Cardiac muscle cell (in vitro differentiated cells and primary cell): ENCODE measurements around the gene GRK4. TPM values are rescaled to one million over a fixed set of nuclear protein-coding genes. Genes with fewer than 3 reads are reported as not detected.
A peak's percentile ranks its signal among the peaks of the same experiment; 100 is the strongest.

Experiments
- DNase-seq, 2 donors: peaks; one replicate each; pipeline versions ENCODE4 v3.0.0 to v3.0.0-alpha.2; 2010 to 2017; ENCODE audit warnings: low read depth in 1 of 2, low spot score in 1 of 2
- H3K27ac ChIP-seq: fragments of 200-600 bp; sonication (generic); 2 replicates; pipeline ENCODE4 v1.5.1; 2016
- H3K27me3 ChIP-seq: fragments of 200-600 bp; sonication (generic); 2 replicates; pipeline ENCODE4 v1.6.0; 2016; ENCODE audit warnings: control low read depth
- H3K36me3 ChIP-seq: fragments of 200-600 bp; sonication (generic); 2 replicates; pipeline ENCODE4 v1.5.1; 2016; ENCODE audit warnings: control low read depth
- H3K4me1 ChIP-seq: fragments of 200-600 bp; sonication (generic); 2 replicates; pipeline ENCODE4 v1.8.1; 2017; ENCODE audit warnings: low read depth, mild to moderate bottlenecking, mixed run types
- H3K4me3 ChIP-seq: fragments of 200-600 bp; sonication (generic); 2 replicates; pipeline ENCODE4 v1.5.1; 2016; ENCODE audit warnings: mild to moderate bottlenecking
- H3K9me3 ChIP-seq: fragments of 200-600 bp; sonication (generic); 2 replicates; pipeline ENCODE4 v1.5.1; 2017; ENCODE audit warnings: low read depth, mild to moderate bottlenecking, control low read depth
- CTCF ChIP-seq: IDR thresholded peaks from 2 replicates; pipeline ENCODE4 v1.5.1; 2012; ENCODE audit warnings: low read depth, mild to moderate bottlenecking, low read length
- polyA plus RNA-seq: library from polyadenylated mRNA; unstranded; fragments of >200 nt; fragmentation: Nextera tagmentation; extraction: Ambion mirVana; gene quantifications from 2 replicates; pipeline ENCODE4 v1.2.1, GENCODE V29; 2016
- total RNA-seq: library from RNA; depleted of rRNA; stranded (reverse); fragments of >200 nt; gene quantifications from 2 replicates; pipeline ENCODE4 v1.2.3, GENCODE V29; 2016

GRK4 gene
- total and polyA plus RNA-seq, 2 experiments from 2014 or later, result 10.0 to 12.8 TPM

DNA sequence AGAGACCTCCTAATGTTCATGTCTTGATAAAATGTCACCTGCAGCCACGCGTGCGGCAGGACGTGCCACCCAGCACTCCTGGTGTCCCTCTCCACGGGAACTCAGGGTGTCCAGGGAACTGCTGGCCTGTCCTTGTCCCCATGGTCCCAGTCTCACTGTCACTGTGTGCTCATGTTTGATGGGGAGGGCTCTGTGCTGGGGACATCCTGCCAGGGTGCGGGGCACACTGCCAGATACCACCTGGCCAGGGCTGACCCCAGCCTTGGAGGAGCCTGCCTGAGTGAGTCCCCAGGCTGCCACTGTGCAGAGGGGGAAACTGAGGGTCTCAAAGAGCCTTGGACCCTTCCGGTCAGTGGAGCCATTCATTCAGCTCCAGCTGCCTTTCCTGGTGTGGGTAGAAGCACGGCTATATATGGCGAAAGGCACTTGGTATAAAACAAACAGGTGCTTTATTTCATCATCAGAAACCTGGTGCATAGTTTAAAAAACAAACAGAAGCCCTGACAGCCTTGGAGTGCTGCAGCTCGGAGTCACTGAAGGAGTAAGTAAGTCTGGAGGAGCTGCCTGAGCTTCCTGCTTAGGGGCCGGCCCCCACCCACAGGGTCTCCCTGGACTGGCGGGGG is 33.1 kb upstream of the GRK4 start:
- DNase-seq, result no peak
- H3K27me3 ChIP-seq, result no peaks in the 10 kb centered on the region
- peak overlapping the region; percentile 64 for H3K27ac ChIP-seq
- peaks cover 20% of the 10 kb centered on the region for H3K36me3 ChIP-seq
- no peak for TF ChIP-seq CTCF
- no peaks in the 10 kb centered on the region for H3K4me1 ChIP-seq
- no peak overlapping the region for H3K4me3 ChIP-seq
- H3K9me3 ChIP-seq, result no peaks in the 10 kb centered on the region

GRCh38 chr4:2930758-2931511 is 32.4 kb upstream of the GRK4 start:
- H3K9me3 ChIP-seq, result no peaks in the 10 kb centered on the region
- peak; percentile 6 for TF ChIP-seq CTCF
- H3K27ac ChIP-seq, result peak overlapping the region; percentile 64
- H3K27me3 ChIP-seq, result no peaks in the 10 kb centered on the region
- no peak for DNase-seq
- peaks cover 5% of the 10 kb centered on the region for H3K4me1 ChIP-seq
- H3K36me3 ChIP-seq, result peaks cover 20% of the 10 kb centered on the region
- H3K4me3 ChIP-seq, result no peak overlapping the region

- Histone ChIP-seq H3K4me1 (peaks cover 5% of the 10 kb centered on the region), H3K27ac (peak overlapping the region; percentile 54), H3K9me3 (no peaks in the 10 kb centered on the region), H3K36me3 (peaks cover 17% of the 10 kb centered on the region), H3K4me3 (no peak overlapping the region), H3K27me3 (no peaks in the 10 kb centered on the region)
- no peak for DNase-seq
- no peak for TF ChIP-seq CTCF
Measured at GRCh38 chr4:2931512-2932301, 31.7 kb upstream of the GRK4 start.

- H3K4me1 ChIP-seq, result peaks cover 5% of the 10 kb centered on the region
- peak overlapping the region; percentile 54 for H3K27ac ChIP-seq
- H3K4me3 ChIP-seq, result no peak overlapping the region
- no peak for DNase-seq
- no peak for TF ChIP-seq CTCF
- H3K9me3 ChIP-seq, result no peaks in the 10 kb centered on the region
- no peaks in the 10 kb centered on the region for H3K27me3 ChIP-seq
- H3K36me3 ChIP-seq, result peaks cover 16% of the 10 kb centered on the region
Measured at GRCh38 chr4:2932321-2932950, 30.9 kb upstream of the GRK4 start.

DNA sequence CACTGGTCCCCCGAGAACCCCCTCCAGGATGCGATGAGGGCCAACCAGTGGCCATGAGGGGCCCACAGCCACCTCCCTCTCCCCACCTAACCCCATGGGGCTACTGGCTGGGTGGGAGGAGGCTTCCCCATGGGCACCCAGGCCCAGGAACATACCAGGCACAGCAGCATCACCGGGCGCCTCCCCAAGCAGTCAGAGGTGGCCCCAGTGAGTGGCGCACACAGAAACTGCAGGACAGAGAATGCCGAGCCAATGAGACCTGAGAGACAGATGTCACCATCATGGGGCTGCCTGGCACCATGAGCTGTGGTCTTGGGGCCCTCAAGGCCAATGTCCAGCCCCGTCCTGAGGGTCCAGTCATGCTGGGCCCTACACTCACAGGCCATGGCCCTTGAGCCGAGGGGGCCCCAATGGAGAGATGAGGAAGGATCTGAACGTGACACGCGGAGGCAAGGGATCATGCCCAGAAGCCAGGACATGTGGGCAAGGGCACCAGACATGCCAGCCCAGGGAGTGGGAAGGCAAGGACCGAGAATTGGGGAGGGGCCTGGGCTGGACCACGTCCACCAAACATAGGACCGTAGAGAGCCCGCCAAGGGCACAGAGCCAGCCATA is 30.3 kb upstream of the GRK4 start:
- no peak for DNase-seq
- Histone ChIP-seq H3K27ac (peak overlapping the region; percentile 54), H3K36me3 (peaks cover 13% of the 10 kb centered on the region), H3K4me1 (peaks cover 5% of the 10 kb centered on the region), H3K9me3 (no peaks in the 10 kb centered on the region), H3K4me3 (no peak overlapping the region), H3K27me3 (no peaks in the 10 kb centered on the region)
- no peak for TF ChIP-seq CTCF
